ENCODE results near the gene GRIN2A. TPM values are rescaled to one million over a fixed set of nuclear protein-coding genes. Genes with fewer than 3 reads are reported as not detected.

The GRIN2A gene
- polyA plus RNA-seq, 1 donor (not counting 4 experiments of a cell fraction or from before 2014, with no cell fraction given): 0.01 TPM

DNA sequence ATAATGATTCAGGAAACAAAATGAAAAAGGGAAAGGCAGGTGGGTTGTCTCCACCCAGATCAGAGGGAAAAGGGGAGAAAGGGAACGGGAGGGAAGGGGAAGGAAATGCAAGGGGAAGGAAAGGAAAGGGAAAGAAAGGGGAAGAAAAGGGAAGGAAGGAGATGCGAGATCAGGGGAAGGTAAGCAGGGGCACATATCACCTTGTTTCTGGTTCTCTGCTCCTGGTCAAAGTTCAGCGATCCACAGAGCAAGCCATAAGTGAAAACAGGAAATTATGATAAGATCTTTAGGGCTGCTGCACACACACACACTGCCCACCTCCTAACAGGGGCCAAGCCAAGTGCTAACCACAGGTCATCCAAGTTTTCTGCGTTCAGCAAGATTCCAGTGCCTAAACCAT lies 37.5 kb upstream of the GRIN2A start:
- Histone ChIP-seq H3K4me1 (ENCODE audit: control insufficient read depth, extremely low read depth, insufficient read depth, low read length) (no peaks in the 10 kb centered on the region), H3K9ac (ENCODE audit: control insufficient read depth, extremely low read depth, insufficient read depth, low read length) (no peak overlapping the region), H3K79me2 (ENCODE audit: control insufficient read depth, insufficient read depth, low read length) (no peaks in the 10 kb centered on the region), H3K36me3 (ENCODE audit: control insufficient read depth in 2 of 2, extremely low read depth in 1 of 2, insufficient read depth in 2 of 2, low read length in 2 of 2) (no peaks in the 10 kb centered on the region), H3K9me1 (ENCODE audit: control insufficient read depth, extremely low read depth, insufficient read depth, low read length) (no peaks in the 10 kb centered on the region), H3K27ac (ENCODE audit: control insufficient read depth, insufficient read depth, low read length) (no peak overlapping the region), H3K27me3 (ENCODE audit: control insufficient read depth, extremely low read depth, insufficient read depth, low read length) (peaks cover 5% of the 10 kb centered on the region), H3K4me2 (ENCODE audit: control insufficient read depth, extremely low read depth, insufficient read depth, low read depth, low read length) (no peak overlapping the region), H2AFZ (ENCODE audit: control insufficient read depth, low read length) (no peak overlapping the region), H3K4me3 (ENCODE audit: control insufficient read depth in 2 of 3, extremely low read depth in 1 of 3, insufficient read depth in 2 of 3, low read depth in 1 of 3, low read length in 3 of 3) (no peak overlapping the region), H4K20me1 (ENCODE audit: control insufficient read depth, extremely low read depth, insufficient read depth, low read length) (no peaks in the 10 kb centered on the region), H3K9me3 (ENCODE audit: control insufficient read depth, low read depth, low read length) (no peaks in the 10 kb centered on the region)
- DNase-seq (ENCODE audit: low read depth, low spot score) (no peak), FAIRE-seq (no peak)
- TF ChIP-seq, protein P1, sequence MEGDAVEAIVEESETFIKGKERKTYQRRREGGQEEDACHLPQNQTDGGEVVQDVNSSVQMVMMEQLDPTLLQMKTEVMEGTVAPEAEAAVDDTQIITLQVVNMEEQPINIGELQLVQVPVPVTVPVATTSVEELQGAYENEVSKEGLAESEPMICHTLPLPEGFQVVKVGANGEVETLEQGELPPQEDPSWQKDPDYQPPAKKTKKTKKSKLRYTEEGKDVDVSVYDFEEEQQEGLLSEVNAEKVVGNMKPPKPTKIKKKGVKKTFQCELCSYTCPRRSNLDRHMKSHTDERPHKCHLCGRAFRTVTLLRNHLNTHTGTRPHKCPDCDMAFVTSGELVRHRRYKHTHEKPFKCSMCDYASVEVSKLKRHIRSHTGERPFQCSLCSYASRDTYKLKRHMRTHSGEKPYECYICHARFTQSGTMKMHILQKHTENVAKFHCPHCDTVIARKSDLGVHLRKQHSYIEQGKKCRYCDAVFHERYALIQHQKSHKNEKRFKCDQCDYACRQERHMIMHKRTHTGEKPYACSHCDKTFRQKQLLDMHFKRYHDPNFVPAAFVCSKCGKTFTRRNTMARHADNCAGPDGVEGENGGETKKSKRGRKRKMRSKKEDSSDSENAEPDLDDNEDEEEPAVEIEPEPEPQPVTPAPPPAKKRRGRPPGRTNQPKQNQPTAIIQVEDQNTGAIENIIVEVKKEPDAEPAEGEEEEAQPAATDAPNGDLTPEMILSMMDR (optimal IDR thresholded peaks at IDR 0.05 in 1 of 3, IDR thresholded peaks at IDR 0.05 in 1 of 3, conservative IDR thresholded peaks at IDR 0.05 in 1 of 3; ENCODE audit: extremely low read depth in 1 of 3, insufficient read depth in 2 of 3, low read length in 3 of 3): no peak
- no peak for TF ChIP-seq EZH2 (IDR thresholded peaks at IDR 0.05; ENCODE audit: low read length)
- dilution Hi-C loops (cut with MboI; ENCODE audit: extremely low pct_ligation_motif_present, low sequenced_read_pairs): no loop called here

DNA sequence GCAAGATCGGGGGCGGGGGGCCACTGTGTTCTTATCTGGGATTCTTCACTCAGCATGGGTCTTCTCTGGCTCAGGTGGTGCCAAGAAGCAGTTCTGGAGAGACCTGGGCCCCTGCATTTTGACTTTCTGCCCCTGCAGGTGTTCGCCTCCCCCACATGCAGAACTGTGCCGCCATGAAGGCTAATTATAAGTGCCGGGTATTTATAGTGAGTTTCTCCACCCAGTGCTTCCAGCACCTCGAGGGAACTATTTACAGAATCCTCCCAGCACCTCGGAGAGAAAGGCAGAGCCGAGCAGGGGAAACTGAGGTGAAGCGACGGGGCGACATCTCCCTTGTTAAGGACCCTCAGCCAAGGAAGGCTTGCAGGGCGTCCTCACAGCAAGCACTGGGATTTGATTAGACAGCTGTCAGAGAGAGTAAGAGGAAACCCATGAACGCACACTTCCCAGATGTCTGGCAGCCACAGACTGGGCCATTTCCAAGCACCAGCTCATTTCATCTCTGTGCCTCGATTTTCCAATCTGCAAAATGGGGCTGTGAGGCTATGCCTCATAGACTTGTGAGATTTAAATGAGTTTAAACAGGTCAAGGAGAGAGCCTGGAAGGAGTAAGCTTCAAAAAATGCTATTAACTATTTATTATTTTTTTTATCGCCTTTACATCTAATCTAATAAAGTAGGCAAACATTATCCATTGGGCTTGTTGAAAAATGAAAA lies 36.4 kb upstream of the GRIN2A start:
- no peak overlapping the region for H3K4me2 ChIP-seq (ENCODE audit: control insufficient read depth, extremely low read depth, insufficient read depth, low read depth, low read length)
- H3K79me2 ChIP-seq (ENCODE audit: control insufficient read depth, insufficient read depth, low read length): no peaks in the 10 kb centered on the region
- H3K27me3 ChIP-seq (ENCODE audit: control insufficient read depth, extremely low read depth, insufficient read depth, low read length): peaks cover 5% of the 10 kb centered on the region
- H2AFZ ChIP-seq (ENCODE audit: control insufficient read depth, low read length): no peak overlapping the region
- no peak for TF ChIP-seq EZH2 (IDR thresholded peaks at IDR 0.05; ENCODE audit: low read length)
- TF ChIP-seq, protein P1 (optimal IDR thresholded peaks at IDR 0.05 in 1 of 3, IDR thresholded peaks at IDR 0.05 in 1 of 3, conservative IDR thresholded peaks at IDR 0.05 in 1 of 3; ENCODE audit: extremely low read depth in 1 of 3, insufficient read depth in 2 of 3, low read length in 3 of 3): no peak
- no peaks in the 10 kb centered on the region for H3K9me1 ChIP-seq (ENCODE audit: control insufficient read depth, extremely low read depth, insufficient read depth, low read length)
- dilution Hi-C loops (cut with MboI; ENCODE audit: extremely low pct_ligation_motif_present, low sequenced_read_pairs): no loop called here
- DNase-seq (ENCODE audit: low read depth, low spot score) (no peak), FAIRE-seq (no peak)
- no peak overlapping the region for H3K9ac ChIP-seq (ENCODE audit: control insufficient read depth, extremely low read depth, insufficient read depth, low read length)
- no peak overlapping the region for H3K4me3 ChIP-seq (ENCODE audit: control insufficient read depth in 2 of 3, extremely low read depth in 1 of 3, insufficient read depth in 2 of 3, low read depth in 1 of 3, low read length in 3 of 3)
- H4K20me1 ChIP-seq (ENCODE audit: control insufficient read depth, extremely low read depth, insufficient read depth, low read length): no peaks in the 10 kb centered on the region
- H3K9me3 ChIP-seq (ENCODE audit: control insufficient read depth, low read depth, low read length): no peaks in the 10 kb centered on the region
- no peak overlapping the region for H3K27ac ChIP-seq (ENCODE audit: control insufficient read depth, insufficient read depth, low read length)
- no peaks in the 10 kb centered on the region for H3K36me3 ChIP-seq (ENCODE audit: control insufficient read depth in 2 of 2, extremely low read depth in 1 of 2, insufficient read depth in 2 of 2, low read length in 2 of 2)
- no peaks in the 10 kb centered on the region for H3K4me1 ChIP-seq (ENCODE audit: control insufficient read depth, extremely low read depth, insufficient read depth, low read length)

All from keratinocyte (primary cell).